HG02870 (cell line): ENCODE data around the gene IAPP.
"Not testable (repeated sequence)": the region's sequence is repeated elsewhere in the genome, so short reads cannot be mapped to it uniquely, and the experiment has no call there.

Experiments used
- ATAC-seq: cut with Tn5 transposase; IDR thresholded peaks from one replicate; pipeline ENCODE4 v1.9.1; 2021; ENCODE audit warnings: mild to moderate bottlenecking, moderate library complexity; ENCODE audit not compliant: unreplicated experiment

IAPP gene

GRCh38 chr12:21372602-21373001, at the start of gene IAPP:
Gene IAPP (plus strand): TSS chr12:21372902. CDS start chr12:21373352, 450 bp downstream.
- ATAC-seq = no peak

DNA sequence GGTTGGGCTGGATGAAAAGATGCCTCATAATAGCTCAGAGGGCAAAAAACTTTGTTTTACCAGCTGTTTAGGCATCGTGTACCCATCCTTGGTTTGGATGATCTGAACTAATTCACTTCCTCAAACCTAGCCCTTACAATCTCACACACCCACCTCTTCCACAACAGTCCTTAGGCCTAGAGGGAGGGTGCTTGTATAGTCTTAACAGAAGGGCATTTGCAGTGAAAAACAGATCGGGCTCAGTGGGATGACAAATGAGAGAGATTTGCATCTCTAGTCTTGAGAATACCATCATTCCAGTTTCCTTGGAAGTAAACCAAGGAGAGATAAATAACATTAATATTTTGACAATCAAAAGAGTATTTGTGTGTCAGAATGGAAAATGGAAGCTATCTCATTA, 49.0 kb upstream of the IAPP start:
- ATAC-seq = no peak

- no peak for ATAC-seq
These were observed 48.2 kb upstream of the IAPP start for GRCh38 chr12:21324551-21324950.

- no peak for ATAC-seq
These were observed 44.1 kb upstream of the IAPP start for GRCh38 chr12:21328578-21328977.

- ATAC-seq = no peak
These were observed 41.9 kb upstream of the IAPP start for GRCh38 chr12:21330682-21331253.

- no peak for ATAC-seq
These were observed 37.9 kb upstream of the IAPP start, which contains the start of gene SLCO1A2 for GRCh38 chr12:21334771-21335325. Gene SLCO1A2 (minus strand): TSS chr12:21334917. CDS start chr12:21334647, 270 bp downstream.

GRCh38 chr12:21336656-21337055, 36.0 kb upstream of the IAPP start:
- ATAC-seq = no peak

DNA sequence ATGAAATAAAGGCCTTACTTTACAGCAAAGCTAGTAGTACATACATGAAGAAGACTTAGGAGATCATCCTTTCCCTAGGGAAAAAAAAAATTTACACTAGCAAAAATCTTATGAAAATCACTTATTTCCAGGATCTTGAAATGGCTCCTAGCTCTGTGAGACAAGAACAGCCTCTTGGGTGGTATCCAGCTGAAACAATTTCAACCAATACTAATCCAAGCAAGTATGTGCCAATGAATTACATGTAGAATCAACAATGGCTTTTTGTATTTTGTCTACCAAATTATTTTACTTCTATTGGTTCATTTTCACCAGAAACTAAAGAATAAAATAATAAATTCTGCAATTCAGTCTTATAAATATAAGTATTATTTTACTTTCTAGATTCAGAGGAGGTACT, 35.2 kb upstream of the IAPP start:
- ATAC-seq = no peak

DNA sequence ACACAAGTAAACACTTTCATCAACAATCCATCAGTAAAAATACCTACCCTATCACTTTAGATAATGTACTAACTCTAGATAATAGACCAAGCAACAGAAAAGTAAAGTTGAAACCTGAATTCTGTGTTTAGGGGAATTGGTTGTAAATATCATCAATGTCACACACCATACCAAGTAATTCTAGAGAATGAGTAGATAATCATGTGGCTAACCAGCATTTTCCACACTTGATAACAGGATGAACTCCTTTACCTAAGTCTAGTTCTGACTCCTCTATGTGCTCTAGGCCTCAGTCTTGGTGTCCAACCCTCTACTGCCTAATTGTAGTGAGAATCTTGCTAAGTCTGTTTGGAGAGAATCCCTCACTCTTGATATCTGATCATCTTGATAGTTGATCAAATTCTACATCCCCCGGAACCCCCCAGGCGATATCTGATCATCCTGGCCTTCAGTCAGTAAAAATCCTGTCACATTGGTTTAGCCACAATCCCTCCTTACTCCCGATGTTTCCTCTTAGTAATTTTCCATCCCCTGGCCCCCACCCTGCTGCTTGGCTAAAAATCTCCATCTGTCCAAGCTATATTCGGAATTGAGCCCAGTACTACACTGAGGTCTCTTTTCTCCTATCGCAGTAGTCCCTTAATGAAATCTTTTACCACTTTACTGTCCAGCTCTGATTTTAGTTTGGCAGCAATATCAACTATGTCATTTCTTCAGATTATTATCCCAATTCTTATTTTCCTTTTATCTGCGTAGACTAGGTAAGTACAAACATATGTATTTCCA, 34.5 kb upstream of the IAPP start:
- ATAC-seq = no peak

- no peak for ATAC-seq
These were observed 32.8 kb upstream of the IAPP start for GRCh38 chr12:21339921-21340320.

DNA sequence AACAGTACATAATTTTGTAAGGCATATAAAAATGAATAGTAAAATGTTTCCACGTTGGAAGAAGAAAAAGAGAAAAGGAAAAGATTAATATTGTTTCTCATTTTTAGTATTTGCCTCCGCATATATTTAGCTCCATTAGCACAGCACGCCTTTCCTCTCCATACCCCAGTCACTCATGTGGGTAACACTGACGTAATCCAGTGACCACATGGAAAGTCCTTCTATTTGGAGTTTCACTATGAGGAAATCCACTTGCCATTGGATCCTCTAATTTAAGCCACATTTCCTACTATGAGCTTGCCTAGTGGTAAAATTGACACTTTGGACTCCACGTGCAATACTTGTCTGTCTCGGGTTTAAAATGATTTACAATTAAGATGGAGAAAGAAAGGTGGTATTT, 32.3 kb upstream of the IAPP start:
- ATAC-seq = no peak

DNA sequence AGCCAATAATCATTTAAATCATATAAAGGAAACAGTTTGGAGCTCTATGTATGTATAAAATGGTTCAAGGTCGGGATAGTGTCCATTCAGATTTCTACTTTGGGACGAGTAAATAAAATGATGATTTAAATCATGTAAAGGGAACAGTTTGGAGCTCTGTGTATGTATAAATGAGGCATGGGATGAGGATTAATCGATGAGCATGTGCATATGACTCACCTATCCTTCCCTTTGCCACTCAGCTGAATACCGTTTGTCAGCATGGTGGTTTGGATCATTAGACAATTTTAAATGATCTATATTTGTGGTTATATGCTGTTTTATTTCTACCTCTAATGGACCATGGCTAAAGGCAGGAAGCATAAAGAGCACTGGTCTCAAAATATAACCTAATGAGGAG, 30.9 kb upstream of the IAPP start:
- ATAC-seq = no peak

- no peak for ATAC-seq
These were observed 29.1 kb upstream of the IAPP start for GRCh38 chr12:21343636-21344035.

- ATAC-seq = no peak
These were observed 26.0 kb upstream of the IAPP start for GRCh38 chr12:21346542-21347205.

DNA sequence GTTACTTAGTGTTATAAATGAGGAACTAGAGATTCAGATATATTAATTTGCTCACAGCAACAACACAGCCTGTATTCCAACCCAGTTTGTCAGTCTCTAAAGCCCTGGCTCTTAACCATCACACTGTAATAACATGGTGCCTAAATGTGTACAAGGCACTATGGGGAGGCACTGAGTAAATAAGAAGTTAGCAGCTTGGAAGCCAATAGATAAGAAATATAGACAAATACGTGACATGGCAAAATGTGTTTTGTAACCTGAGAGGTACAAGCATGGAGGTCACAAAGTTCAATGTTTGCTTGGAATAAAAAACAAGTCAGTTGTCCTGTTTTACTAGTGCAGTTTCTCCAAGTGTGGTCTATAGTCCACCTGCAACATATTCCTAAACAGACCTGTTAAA, 21.7 kb upstream of the IAPP start:
- no peak for ATAC-seq

DNA sequence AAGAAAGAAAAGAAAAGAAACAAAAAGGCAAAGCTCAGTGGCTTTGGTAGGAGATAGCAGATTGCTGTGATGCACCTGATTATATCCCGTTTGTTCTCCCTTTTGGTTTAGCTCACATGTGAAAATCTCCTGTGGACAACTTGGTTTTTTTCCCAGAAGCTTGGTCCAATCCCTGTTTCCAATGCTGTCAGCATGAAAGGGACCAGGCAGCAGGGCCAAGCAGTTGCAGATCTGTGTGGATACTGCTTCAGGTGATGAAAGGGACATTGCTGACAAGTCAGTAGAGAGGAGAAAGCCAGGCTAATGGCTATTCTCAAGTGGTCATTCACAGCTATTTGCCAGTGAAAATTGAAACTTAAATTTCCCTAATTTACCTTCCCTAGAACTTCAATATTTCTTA, 19.2 kb upstream of the IAPP start:
- no peak for ATAC-seq

- ATAC-seq = no peak
These were observed 18.8 kb upstream of the IAPP start for GRCh38 chr12:21353948-21354347.

- ATAC-seq = no peak
These were observed 18.1 kb upstream of the IAPP start for GRCh38 chr12:21354641-21355040.

DNA sequence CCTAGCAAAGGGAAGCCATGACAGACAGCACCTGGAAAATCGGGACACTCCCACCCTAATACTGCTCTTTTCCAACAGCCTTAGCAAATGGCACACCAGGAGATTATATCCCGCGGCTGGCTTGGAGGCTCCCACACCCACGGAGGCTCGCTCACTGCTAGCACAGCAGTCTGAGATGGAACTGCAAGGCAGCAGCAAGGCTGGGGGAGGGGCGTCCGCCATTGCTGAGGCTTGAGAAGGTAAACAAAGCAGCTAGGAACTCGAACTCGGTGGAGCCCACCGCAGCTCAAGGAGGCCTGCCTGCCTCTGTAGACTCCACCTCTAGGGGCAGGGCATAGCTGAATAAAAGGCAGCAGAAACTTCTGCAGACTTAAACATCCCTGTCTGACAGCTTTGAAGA, 12.1 kb upstream of the IAPP start:
- not testable (repeated sequence) for ATAC-seq

- ATAC-seq = no peak
These were observed 3.3 kb upstream of the IAPP start for GRCh38 chr12:21369141-21369980.
